Measurements from ENCODE around the gene CREG1.
A peak's percentile ranks its signal among the peaks of the same experiment; 100 is the strongest.

Gene CREG1

DNA sequence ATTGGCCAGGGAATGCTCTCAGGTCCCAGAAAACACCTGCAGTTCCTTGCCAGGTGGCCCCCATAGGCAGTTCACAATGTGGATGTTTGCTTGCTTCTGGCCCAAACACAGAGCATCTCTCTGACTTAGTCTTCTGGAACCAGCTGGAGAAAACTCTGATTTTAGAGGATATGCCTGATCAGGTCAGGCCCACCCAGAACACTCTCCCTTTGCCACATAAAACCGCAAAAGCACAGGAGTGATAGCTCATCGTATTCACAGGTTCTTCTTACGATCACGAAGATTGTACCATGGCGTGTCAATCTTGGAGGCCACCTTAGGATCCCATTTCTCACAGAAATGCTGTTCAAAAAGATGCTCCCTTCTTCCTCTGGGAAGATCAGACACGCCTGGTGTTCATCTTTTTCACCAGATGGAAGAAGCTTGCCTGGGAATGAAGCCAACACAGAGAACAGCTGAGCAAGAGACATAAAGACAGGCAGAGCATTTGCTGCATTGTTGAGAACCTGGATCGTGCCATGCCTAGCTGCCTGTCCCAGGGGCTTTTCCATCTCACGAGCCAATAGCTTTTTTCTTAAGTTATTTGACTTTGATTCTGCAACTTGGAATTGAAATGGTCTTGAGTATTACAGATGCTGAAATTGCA is 23.6 kb downstream of the CREG1 start:
- no peak for DNase-seq (ENCODE audit: low read depth)

DNA sequence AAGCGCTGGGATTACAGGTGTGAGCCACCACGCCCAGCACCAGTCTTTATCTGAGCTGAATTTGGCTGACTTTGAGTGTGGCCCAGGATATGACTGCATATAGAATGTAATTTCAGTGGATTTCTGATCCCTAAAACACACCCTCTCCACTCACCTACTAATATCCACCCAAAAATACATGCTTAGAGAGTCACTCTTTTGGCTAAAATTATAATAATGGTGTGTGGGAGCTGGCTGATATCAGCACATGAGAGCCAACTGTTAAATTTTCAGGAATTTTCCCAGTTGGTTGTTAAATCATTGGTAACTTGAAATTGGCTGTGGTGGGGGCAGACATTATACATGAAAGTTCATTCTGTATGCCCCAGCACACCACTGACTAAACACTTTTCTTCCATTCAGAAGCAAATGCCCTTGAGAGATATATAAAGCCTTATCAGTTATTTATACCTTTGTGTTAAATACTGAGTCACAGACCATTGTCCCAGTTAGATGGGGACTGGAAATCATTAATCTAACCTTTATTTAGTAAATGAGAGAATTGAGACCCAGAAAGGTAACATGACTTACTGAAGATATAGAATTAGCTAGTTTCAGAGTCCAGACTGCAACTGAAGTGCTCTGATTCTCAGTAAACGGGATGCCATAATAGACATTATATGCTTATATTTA is 25.4 kb downstream of the CREG1 start:
- DNase-seq (ENCODE audit: low read depth), result no peak

DNA sequence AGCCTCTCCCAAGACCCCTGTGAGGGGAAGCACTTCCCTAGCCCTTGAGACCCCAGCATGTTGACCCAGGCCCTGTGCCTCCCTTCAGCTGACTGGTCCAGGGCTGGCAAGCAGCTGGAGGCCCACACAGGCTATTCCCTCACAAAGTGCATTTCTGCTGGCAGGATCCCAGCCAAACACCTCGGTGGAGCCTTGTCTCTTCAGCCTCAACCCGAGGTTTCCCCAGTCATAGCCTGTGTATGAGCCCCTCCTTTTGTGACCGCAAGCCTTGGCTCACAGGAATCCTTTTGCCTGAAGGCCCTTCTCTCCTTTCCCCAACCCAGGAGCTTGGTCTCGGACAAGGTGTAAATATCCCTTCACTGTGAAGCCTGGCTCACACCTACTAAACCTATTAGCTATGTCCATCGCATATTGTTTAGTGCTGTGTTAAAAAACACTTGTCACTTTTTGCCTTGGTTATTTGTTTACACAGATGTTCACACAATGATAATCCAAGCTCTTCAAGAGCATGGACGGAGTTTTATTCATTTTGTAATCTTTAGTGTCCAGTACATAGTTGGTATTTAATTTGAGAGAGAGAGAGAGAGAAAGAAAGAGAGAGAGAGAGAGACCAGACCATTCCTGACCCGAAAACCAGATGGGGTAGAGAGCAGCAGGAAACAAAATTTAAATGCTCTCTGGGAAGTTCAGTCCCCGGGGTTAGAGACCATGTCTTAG is 26.7 kb downstream of the CREG1 start:
- no peak for DNase-seq (ENCODE audit: low read depth)

DNA sequence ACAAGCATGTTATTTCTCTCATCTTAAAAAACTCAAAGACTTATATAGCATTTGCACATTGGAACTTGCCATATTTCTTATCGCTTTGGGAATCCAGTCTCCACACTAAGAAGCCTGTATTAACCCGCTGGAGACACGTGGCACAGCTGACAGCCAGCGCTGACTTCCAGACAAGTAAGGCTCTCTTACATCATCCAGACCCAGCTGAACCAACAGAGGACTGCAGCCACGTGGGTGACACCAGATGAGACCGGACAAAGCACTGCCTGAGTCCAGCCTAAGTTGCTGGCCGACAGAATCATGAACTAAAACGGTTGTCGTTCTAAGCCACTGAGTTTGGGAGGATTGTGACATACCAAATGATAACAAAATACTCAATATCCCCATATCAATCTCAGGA is 28.9 kb downstream of the CREG1 start:
- DNase-seq (ENCODE audit: low read depth), result no peak

DNA sequence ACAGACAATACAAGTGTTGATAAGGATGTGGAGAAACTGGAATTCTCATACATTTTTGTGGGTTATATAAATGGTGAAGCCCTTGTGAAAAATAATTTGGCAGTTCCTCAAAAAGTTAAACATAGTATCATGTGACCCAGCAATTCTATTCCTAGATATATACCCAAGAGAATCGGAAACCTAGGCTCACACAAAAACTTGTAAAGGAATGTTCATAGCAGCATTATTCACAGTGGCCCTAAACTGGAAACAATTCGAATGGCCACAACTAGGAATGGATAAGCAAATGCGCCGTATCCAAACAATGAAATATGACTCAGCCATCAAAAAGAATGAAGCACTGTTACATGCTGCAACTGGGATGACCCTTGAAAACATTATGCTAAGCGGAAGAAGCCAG is 31.3 kb downstream of the CREG1 start:
- no peak for DNase-seq (ENCODE audit: low read depth)

DNA sequence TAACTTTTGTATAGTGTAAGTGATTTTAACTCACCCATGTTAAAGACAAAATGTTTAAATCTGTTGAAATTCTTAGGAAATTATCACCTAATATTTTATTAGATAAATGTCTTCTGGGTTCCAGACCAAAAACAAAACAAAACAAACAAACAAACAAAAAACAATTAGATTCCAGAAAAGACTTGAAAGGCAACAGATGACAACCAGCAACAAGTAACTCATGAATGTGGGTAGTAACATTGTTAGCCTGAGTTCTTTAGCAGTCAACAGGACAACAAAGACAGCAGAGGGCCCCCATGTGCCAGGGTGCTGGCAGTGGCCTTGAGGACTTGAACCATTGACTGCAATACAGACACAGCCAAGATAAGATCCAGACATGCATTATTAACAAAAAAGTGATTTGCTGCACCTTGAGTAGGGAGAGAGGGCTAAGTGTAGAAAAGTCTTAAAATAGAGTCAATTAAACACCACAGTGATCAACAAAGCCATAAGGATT is 32.8 kb downstream of the CREG1 start:
- DNase-seq (ENCODE audit: low read depth), result no peak

DNA sequence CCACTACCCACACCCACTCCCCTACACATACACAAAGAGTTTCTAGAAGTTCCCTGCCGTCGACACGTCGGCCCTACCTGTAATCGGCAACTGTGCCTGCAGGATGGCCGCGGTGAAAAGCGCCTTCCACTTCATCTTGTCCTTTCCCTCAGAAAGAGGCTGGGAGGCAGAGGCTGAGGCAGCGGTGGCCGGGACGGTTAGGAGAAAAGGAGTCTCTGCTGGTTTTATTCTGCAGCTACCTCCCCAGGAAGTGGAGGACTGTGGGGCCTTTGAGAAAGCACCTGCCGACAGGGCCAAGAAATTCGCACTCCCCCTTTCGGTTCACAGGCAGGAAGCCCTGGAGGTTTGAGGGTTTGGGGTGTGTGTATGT is 35.2 kb downstream of the CREG1 start, which contains the start of gene CD247:
Gene CD247 (minus strand): TSS at position 199 of the 370 bp plus-strand sequence. CDS start 64 bp downstream, at position 135.
- DNase-seq (ENCODE audit: low read depth), result peak; percentile 27

DNA sequence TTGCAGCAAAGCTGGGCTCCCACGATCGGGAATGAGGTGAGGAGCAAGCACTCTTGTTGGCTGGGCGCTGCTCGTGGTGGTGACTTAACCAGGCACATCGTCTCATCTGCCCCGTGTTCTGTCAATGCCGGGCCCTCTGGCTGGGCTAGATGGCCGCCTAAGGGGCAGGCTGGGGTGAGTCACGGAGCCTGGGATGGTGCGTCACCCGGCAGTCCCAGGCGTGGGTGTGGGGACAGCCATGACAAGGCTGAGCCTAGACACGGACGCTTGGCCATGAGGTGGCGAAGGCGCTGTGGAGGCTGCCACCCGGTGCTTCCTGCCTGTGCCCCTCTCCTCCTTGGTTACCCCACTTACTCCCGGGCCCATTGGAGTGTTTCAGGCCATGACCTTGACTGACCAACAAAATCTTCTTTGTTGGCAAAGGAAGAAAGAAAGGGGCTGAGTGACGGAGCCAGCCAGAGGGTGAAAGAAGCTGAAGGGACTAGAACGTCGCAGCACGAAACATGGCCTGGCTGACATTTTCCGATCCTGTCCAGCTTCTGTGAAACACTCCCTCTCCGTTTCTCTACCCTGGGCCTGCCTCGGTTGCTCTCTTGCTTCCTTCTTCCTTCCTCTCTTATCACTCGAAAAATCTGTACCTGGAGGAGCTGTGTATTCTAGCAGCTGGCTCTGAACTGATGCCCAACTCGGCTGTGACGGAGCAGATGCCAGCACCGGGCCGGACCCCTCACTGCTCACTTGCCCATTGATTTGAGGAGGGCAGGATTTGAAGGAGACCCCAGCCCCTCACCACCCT is 35.8 kb downstream of the CREG1 start:
- peak; percentile 52 for DNase-seq (ENCODE audit: low read depth)

DNA sequence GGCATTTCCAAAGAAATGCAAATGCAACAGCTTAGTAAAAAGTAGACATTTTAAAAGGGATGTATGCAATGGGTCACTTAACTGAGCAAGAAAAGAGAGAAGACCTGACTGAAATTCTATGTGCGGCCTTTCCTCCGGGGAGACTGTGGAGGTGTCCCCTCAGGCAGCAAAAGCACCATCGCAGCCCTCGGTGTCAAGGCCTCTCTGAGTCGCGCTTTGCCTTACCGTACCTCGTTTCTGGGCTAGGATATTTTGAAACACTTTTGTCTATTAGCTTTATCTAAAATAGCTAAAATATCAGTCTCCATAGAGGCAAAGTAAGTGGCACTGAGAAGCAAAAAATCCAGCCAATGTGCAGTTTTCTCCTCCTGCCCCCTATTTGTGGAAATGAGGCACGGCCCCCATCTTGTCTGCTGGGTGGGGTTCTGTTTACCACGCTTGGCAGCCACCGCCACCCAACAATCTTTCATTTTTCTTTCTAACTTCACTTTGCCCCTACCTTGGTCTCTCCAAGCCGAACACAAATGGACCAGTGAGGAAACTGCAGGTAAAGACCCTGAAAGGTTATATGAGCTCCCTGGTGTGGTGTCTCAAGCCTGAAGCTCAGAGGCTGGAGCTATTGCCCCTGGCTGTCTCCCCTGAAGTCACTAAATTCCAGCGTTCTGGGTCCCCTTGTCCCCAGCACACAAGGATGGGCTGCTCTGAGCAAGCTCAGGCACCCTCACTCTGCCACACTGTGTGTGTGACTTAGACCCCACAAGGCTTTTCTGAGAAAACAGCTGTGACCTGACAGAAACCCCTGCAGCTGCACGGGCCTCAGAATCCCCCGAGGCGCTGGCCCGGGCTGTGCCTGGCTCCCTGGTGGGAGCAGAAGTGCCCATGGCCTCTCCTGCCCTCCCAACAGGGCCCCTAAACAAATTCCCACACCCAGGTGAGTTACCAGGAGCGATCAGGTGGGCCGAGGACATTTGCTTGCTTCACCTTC is 36.9 kb downstream of the CREG1 start:
- no peak for DNase-seq (ENCODE audit: low read depth)

DNA sequence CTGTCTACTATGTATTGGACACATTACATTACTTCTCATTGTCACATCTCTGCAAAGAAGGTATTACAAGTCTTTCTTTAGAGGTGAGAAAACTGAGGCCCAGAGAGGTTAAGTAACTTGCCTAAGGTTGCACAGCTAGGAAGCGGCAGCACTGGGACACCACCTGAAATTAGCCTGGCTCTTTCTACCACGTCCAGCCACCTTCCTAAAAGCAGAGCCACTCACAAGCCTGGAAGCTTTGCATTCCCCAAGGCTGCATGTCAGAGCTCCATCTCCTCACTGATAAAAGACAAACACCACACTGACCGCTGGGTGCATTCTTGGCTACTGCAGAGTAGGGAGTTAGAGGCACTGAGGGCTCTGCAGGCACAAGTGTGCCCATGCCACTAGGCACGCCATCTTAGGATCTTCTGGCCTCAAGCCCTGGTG is 37.7 kb downstream of the CREG1 start:
- no peak for DNase-seq (ENCODE audit: low read depth)

DNA sequence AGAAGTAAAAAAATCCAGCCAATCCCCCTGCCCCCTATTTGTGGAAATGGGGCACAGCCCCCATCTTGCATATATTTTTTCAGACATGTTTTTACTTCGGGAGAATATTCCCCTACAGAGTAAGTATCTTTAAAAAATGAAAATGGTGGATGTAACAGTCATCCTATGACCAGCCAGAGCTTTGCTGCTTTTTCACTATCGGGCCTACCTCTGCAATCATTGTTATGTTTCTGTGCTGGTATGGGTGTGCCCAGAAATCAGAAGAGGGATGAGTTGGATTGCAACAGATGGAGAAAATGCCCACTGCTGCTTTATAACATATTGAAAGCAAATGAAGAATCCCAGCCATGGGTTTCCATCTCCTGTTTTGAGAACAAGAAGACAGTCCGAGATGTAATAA is 38.1 kb downstream of the CREG1 start:
- DNase-seq (ENCODE audit: low read depth), result no peak

DNA sequence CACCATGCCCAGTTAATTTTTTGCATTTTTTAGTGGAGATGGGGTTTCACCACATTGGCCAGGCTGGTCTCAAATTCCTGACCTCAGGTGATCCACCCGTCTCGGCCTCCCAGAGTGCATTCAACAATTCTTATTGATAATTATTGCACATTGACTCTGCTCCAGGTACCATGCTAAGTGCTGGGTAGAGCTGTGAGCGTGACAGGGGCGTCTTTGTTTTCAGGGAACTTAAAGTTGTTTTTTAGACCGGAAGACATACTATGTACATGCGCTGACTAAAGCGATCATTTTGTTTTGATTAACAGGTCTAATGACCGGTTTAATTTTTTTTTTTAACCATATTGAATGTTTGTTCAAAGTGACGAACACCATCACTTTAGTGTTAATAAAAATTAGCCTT is 39.3 kb downstream of the CREG1 start:
- no peak for DNase-seq (ENCODE audit: low read depth)

DNA sequence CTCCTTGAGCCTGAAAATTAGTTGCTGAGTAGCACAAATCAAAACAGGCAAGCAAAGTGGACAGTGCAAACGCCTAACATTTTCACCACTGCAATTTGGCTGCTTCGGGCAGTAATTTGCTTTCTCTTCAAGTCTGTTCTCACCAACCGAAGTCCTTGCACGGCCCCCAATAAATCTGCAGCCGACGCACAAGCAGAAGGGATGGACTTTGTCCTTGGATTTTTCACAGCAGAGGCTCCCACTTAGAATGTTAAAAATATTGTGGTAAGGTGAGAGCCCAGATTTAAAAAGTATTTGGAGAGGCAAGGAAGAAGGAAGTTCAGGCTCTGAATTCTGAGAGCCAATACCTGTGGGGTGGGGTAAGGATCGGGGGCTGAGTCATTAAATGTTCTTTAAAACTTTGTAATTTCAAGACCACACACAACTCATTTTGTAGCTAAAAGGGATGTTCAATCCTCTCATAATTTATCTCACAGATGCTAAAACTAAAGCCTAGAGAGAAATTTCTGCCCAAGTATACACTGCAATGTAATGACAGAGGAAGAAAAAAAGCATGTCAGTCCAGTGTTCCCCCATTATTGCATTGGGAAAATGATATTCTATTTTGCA is 41.4 kb downstream of the CREG1 start:
- DNase-seq (ENCODE audit: low read depth), result no peak

DNA sequence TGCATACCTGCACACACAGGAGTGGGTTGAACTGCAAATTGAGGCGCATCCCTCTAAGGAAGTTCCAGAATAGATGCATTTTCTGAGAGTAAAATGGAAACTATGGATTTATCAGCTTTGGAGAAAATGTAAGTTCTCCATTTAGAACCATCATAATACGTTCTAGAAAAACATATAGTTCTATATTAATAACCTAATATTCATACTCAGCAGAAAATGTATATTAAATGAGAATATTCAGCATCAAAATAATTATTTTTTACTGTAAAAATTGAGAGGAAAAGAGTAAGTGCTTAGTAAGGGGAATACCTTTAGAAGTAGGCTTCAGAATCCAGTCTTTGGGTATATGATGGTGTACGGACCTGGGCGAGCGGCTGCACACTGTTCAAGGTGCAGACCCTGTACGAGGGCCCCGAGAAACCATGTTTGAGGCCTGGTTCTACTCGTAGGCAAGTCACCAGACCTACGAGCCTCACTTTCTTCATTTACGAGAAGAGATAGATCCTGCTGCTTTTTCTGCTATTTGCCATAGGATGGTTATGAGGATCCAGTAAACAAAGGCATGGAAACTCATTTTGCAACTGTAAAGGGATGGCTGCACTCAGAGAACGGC is 42.1 kb downstream of the CREG1 start:
- DNase-seq (ENCODE audit: low read depth), result no peak

DNA sequence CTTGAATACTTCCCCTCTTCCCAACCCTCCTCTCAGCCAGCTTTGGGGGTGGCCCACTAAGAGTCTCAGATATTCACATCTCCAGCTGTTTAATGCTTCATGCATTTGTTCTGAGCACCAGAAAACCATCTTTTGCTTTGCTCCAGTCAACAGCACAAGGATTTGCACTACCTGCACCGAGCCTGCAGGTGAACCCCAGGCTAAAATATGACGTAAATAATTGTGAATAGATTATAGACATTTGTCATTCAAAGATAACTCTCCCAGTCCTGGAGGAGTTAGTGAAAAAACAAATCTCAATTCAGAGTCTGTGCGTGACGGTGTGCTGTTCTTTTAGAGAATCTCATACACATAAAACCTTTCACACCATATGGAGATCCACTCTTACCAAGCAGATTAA is 42.7 kb downstream of the CREG1 start:
- no peak for DNase-seq (ENCODE audit: low read depth)

DNA sequence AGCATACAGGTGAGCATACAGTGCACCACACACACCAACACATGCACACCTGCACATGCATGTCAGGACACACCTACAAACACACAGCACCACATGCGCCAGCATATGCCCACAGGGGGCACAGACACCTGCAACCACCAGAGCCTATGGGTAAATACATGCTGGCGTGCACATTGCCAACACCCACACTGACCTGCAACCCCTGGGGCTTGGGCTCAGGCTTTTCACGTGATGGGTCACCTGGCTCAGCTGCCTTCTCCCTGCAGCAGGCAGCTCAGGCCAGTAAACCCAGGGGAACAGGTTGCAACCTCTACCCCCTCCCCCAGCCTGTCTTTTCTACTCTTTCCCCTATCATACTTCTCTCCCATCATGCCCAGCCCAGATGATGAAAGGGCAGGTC is 43.3 kb downstream of the CREG1 start:
- DNase-seq (ENCODE audit: low read depth), result no peak

DNA sequence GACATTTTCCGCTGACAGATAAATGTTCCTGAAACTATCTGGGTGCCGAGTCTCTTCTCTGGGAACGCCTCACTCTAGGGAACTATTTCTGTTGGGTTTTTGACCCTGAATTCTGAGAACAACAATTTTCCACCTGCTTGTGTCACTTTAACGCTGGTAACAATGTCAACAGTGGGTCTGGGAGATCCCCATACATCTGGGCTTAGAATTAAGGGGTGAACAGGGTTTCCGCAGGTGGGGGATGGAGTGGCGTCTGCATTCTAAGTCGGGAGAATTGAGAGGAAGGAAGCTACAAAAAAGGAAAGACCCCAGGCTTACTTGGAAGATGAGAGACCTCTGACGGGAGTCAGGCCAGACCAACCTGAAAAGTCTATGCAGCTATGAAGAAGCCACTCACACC is 44.0 kb downstream of the CREG1 start:
- DNase-seq (ENCODE audit: low read depth), result no peak

DNA sequence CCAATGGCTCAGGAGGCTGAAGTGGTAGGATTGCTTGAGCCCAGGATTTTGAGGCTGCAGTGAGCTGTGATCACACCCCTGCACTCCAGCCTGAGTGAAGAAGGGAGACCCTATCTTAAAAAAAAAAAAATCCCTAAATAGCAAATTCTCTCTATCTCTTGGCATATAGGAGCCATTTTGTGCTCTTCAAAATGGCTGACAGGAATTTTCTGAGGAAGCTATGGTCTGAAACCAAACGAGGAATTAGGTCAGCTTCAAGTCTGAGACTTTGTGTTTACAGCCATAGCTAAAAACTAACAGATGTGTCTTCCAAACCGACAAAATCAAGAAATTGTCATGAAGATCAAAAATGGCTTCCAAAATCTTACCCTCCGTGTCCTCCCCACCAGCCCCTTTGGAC is 45.8 kb downstream of the CREG1 start:
- no peak for DNase-seq (ENCODE audit: low read depth)

DNA sequence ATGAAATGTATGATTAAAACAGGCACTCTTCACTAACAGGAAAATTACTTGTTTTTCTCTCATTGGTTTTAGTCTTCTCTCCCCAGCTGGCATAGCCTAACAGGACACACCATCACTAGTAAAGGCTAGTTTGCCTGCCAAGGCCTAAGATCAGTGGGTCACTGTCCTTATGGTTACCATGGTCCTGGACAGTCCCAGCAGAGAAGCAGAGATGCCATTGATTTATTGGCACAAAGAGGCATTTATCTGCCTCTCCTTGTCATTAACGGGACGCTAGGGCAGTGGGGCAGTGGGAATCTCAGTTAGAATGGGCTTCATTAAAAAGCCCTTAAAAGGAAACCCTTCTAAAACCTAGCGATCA is 49.1 kb downstream of the CREG1 start:
- DNase-seq (ENCODE audit: low read depth), result no peak

Data from stimulated activated CD8-positive, alpha-beta memory T cell treated with anti-CD3 and anti-CD28 coated beads, Interleukin-15, amount 100 ng/mL, for 24 hours (primary cell).